H1 (cell line): ENCODE results near the gene ZNF597. TPM values are rescaled to one million over a fixed set of nuclear protein-coding genes. Genes with fewer than 3 reads are reported as not detected.

Source experiments
- CTCF ChIA-PET: fragments of 300-600 bp; sonication (Branson Sonifier 250); formaldehyde crosslinking; loops from one replicate; lab custom pipeline; 2021; ENCODE audit not compliant: partially characterized antibody; lab: Charles Lee
- POLR2A ChIA-PET: fragments of 300-600 bp; sonication (Branson Sonifier 250); formaldehyde crosslinking; loops from one replicate; lab custom pipeline; 2021; ENCODE audit warnings: inconsistent platforms; ENCODE audit not compliant: partially characterized antibody; lab: Charles Lee
- DNase-seq, 2 experiments: peaks; one replicate each; pipeline versions ENCODE4 v3.0.0 to v3.0.0-alpha.2; 2010 to 2022; ENCODE audit warnings: low spot score in 2 of 2, low read depth in 1 of 2, mixed read lengths in 1 of 2
- FAIRE-seq: peaks from 2 replicates; lab custom pipeline; 2011; peaks lifted over from hg19 to GRCh38; lab: Jason Lieb, UNC
- H2AFZ ChIP-seq: 2 replicates; pipeline ENCODE4 v1.8.1; 2012; ENCODE audit warnings: low read length, inconsistent platforms
- H2AK5ac ChIP-seq: 2 replicates; pipeline ENCODE4 v1.6.1; 2013; ENCODE audit warnings: low read depth, low read length
- H2BK120ac ChIP-seq: replicated peaks from 2 replicates; pipeline ENCODE3; 2013; ENCODE audit warnings: low read depth, low read length, inconsistent platforms
- H2BK12ac ChIP-seq: 2 replicates; pipeline ENCODE4 v1.6.1; 2013; ENCODE audit warnings: low read depth, low read length
- H2BK15ac ChIP-seq: 2 replicates; pipeline ENCODE4 v1.6.1; 2013; ENCODE audit warnings: low read length
- H2BK20ac ChIP-seq: 2 replicates; pipeline ENCODE4 v1.6.1; 2013; ENCODE audit warnings: low read length
- H2BK5ac ChIP-seq: 2 replicates; pipeline ENCODE4 v1.6.1; 2013; ENCODE audit warnings: low read depth, low read length
- H3K14ac ChIP-seq: 2 replicates; pipeline ENCODE4 v1.6.1; 2013; ENCODE audit warnings: inconsistent platforms; ENCODE audit not compliant: insufficient read length
- H3K18ac ChIP-seq: 2 replicates; pipeline ENCODE4 v1.6.1; 2013; ENCODE audit warnings: low read length; ENCODE audit errors: extremely low read depth
- H3K23ac ChIP-seq: 2 replicates; pipeline ENCODE4 v1.6.1; 2013; ENCODE audit warnings: inconsistent platforms; ENCODE audit not compliant: insufficient read length
- H3K23me2 ChIP-seq: 2 replicates; pipeline ENCODE4 v1.6.1; 2013; ENCODE audit warnings: low read depth, low read length
- H3K27ac ChIP-seq: 2 replicates; pipeline ENCODE4 v1.6.1; 2011; ENCODE audit warnings: low read depth, low read length, inconsistent platforms
- H3K27me3 ChIP-seq, 4 experiments: replicated peaks in 1 of 4; 1 replicate in 1 of 4; 2 replicates in 3 of 4; pipeline versions ENCODE4 v1.6.1 to v1.8.1; 2011 to 2013; ENCODE audit warnings: low read length in 3 of 4, mild to moderate bottlenecking in 3 of 4, inconsistent platforms in 2 of 4, mixed read lengths in 2 of 4, moderate library complexity in 1 of 4; ENCODE audit not compliant: control insufficient read depth in 3 of 4, insufficient read depth in 3 of 4; ENCODE audit errors: extremely low read depth in 1 of 4
- H3K36me3 ChIP-seq, 4 experiments: 2 replicates each; pipeline versions ENCODE4 v1.6.1 to v1.8.1; 2011 to 2013; ENCODE audit warnings: mild to moderate bottlenecking in 4 of 4, low read length in 3 of 4, moderate library complexity in 2 of 4, control low read depth in 1 of 4, inconsistent platforms in 1 of 4; ENCODE audit not compliant: insufficient read depth in 4 of 4, control insufficient read depth in 2 of 4
- H3K4ac ChIP-seq: replicated peaks from 2 replicates; pipeline ENCODE3; 2013; ENCODE audit warnings: low read length, low read depth, mixed read lengths, inconsistent platforms; ENCODE audit not compliant: insufficient read length
- H3K4me1 ChIP-seq, 4 experiments: replicated peaks in 1 of 4; 1 replicate in 1 of 4; 2 replicates in 3 of 4; pipeline versions ENCODE4 v1.6.1 to v1.8.1; 2011 to 2013; ENCODE audit warnings: low read length in 3 of 4, inconsistent platforms in 2 of 4, mixed read lengths in 1 of 4; ENCODE audit not compliant: insufficient read depth in 4 of 4, control insufficient read depth in 3 of 4
- H3K4me2 ChIP-seq, 2 experiments: 2 replicates each; pipeline versions ENCODE4 v1.6.1 to v1.8.1; 2011 to 2013; ENCODE audit warnings: low read depth in 2 of 2, low read length in 2 of 2, control low read depth in 1 of 2, inconsistent platforms in 1 of 2, mild to moderate bottlenecking in 1 of 2; ENCODE audit not compliant: insufficient read depth in 1 of 2
- H3K4me3 ChIP-seq, 4 experiments: fragments of 200-600, 300-600 bp in 1 of 4; sonication (generic), shearing (Covaris generic), sonication (Bioruptor Twin) in 1 of 4; 2 replicates each; pipeline versions ENCODE4 v1.5.1 to v1.8.1; 2011 to 2016; ENCODE audit warnings: low read length in 4 of 4, low read depth in 3 of 4, control low read depth in 2 of 4, inconsistent platforms in 2 of 4, mild to moderate bottlenecking in 2 of 4, mixed read lengths in 1 of 4, moderate library complexity in 1 of 4; ENCODE audit not compliant: insufficient read depth in 2 of 4; ENCODE audit errors: extremely low read depth in 1 of 4
- H3K56ac ChIP-seq: replicated peaks from 2 replicates; pipeline ENCODE3; 2013; ENCODE audit warnings: low read depth, mild to moderate bottlenecking, mixed read lengths, low read length, inconsistent platforms; ENCODE audit not compliant: insufficient read length
- H3K79me1 ChIP-seq: 2 replicates; pipeline ENCODE4 v1.6.1; 2013; ENCODE audit warnings: low read depth, low read length, control low read depth
- H3K79me2 ChIP-seq, 2 experiments: 2 replicates each; pipeline versions ENCODE4 v1.6.1 to v1.8.1; 2012 to 2013; ENCODE audit warnings: low read length in 2 of 2, mild to moderate bottlenecking in 2 of 2, inconsistent platforms in 1 of 2; ENCODE audit not compliant: insufficient read depth in 2 of 2, control insufficient read depth in 1 of 2
- H3K9ac ChIP-seq, 4 experiments: replicated peaks in 1 of 4; 1 replicate in 1 of 4; 2 replicates in 3 of 4; pipeline versions ENCODE4 v1.6.1 to v1.8.1; 2011 to 2013; ENCODE audit warnings: low read depth in 3 of 4, low read length in 3 of 4, control low read depth in 2 of 4, mild to moderate bottlenecking in 2 of 4, moderate library complexity in 2 of 4, inconsistent platforms in 1 of 4; ENCODE audit errors: extremely low read depth in 1 of 4
- H3K9me3 ChIP-seq, 2 experiments: 2 replicates each; pipeline versions ENCODE4 v1.6.1 to v1.8.1; 2012 to 2013; ENCODE audit warnings: mild to moderate bottlenecking in 2 of 2, moderate library complexity in 2 of 2, control low read depth in 1 of 2, inconsistent platforms in 1 of 2, low read depth in 1 of 2, low read length in 1 of 2, mixed read lengths in 1 of 2; ENCODE audit not compliant: insufficient read depth in 2 of 2
- H4K20me1 ChIP-seq, 2 experiments: replicated peaks in 1 of 2; 2 replicates each; pipeline versions ENCODE3 to v1.8.1; 2011 to 2013; ENCODE audit warnings: inconsistent platforms in 2 of 2, low read length in 2 of 2, mild to moderate bottlenecking in 1 of 2; ENCODE audit not compliant: insufficient read depth in 2 of 2, control insufficient read depth in 1 of 2
- H4K5ac ChIP-seq: 2 replicates; pipeline ENCODE4 v1.6.1; 2013; ENCODE audit warnings: low read length, low read depth, mixed read lengths, inconsistent platforms; ENCODE audit not compliant: insufficient read length
- H4K8ac ChIP-seq: 2 replicates; pipeline ENCODE4 v1.8.0; 2013; ENCODE audit warnings: mild to moderate bottlenecking, moderate library complexity, low read length, inconsistent platforms; ENCODE audit not compliant: insufficient read depth; ENCODE audit errors: extremely low read depth
- H4K91ac ChIP-seq: replicated peaks from 2 replicates; pipeline ENCODE3; 2013; ENCODE audit warnings: low read length, mixed read lengths, inconsistent platforms; ENCODE audit not compliant: insufficient read length
- ATF2 ChIP-seq: IDR thresholded peaks from 2 replicates; pipeline ENCODE4 v1.6.1; 2012; ENCODE audit warnings: low read length, inconsistent platforms
- BACH1 ChIP-seq: IDR thresholded peaks from 2 replicates; pipeline ENCODE4 v1.6.1; 2012; ENCODE audit warnings: low read length, improper control_type of control experiment
- HDAC6 ChIP-seq: IDR thresholded peaks from one replicate; pipeline ENCODE4 v1.7.1; 2012; ENCODE audit warnings: low read depth, mild to moderate bottlenecking, inconsistent platforms, low read length, moderate library complexity
- SIN3A ChIP-seq, 2 experiments: IDR thresholded peaks in 1 of 2; conservative IDR thresholded peaks in 1 of 2; 2 replicates each; pipeline ENCODE4 v1.6.1; 2011 to 2012; ENCODE audit warnings: low read length in 2 of 2, improper control_type of control experiment in 1 of 2, low read depth in 1 of 2, mild to moderate bottlenecking in 1 of 2
- SIX5 ChIP-seq: IDR thresholded peaks from 2 replicates; pipeline ENCODE4 v1.6.1; 2011; ENCODE audit warnings: mild to moderate bottlenecking, low read depth, low read length
- SP1 ChIP-seq: IDR thresholded peaks from 2 replicates; pipeline ENCODE4 v1.6.1; 2011; ENCODE audit warnings: low read depth, low read length
- TAF1 ChIP-seq: IDR thresholded peaks from 2 replicates; pipeline ENCODE4 v1.6.1; 2011; ENCODE audit warnings: mild to moderate bottlenecking, low read depth, low read length
- TAF7 ChIP-seq: optimal IDR thresholded peaks from 2 replicates; pipeline ENCODE3; 2011; ENCODE audit warnings: low read depth, mild to moderate bottlenecking, inconsistent platforms, low read length, moderate library complexity, borderline replicate concordance
- ZNF274 ChIP-seq: IDR thresholded peaks from 2 replicates; pipeline ENCODE4 v1.7.0; 2012; ENCODE audit warnings: low read length, borderline replicate concordance; ENCODE audit errors: extremely low read depth
- WGBS, 2 experiments: shearing (Covaris generic) in 1 of 2; methylation state at CpG; one replicate each; pipeline versions ENCODE4 v1.1.6 to v1.1.7; 2013 to 2015; ENCODE audit warnings: low lambda C conversion rate in 2 of 2, mixed read lengths in 2 of 2, inconsistent platforms in 1 of 2, low coverage in 1 of 2, missing lambda C conversion rate in 1 of 2; ENCODE audit not compliant: insufficient replicate concordance in 2 of 2, insufficient coverage in 1 of 2, insufficient read length in 1 of 2; ENCODE audit errors: extremely low coverage in 1 of 2, missing lambda C conversion rate in 1 of 2; 5-methylcytosine and 5-hydroxymethylcytosine counted together
- polyA plus RNA-seq, 7 experiments: library from polyadenylated mRNA; depleted of rRNA in 3 of 7; stranded (reverse) in 5 of 7; unstranded in 2 of 7; fragments of >200 nt in 5 of 7; fragments of 200-250 nt in 2 of 7; gene quantifications; 1 replicate in 5 of 7; 2 replicates in 1 of 7; 4 replicates in 1 of 7; pipeline versions ENCODE4 v1.2.1 to v1.2.3, GENCODE V29; 2011 to 2013; ENCODE audit warnings: missing spikeins in 2 of 7, mixed read lengths in 2 of 7
- total RNA-seq: library from RNA; stranded (reverse); fragmentation: NEBNext Ultra II Directional; extraction: Animal tissue kit (Norgen Biotek cat#: 25700); gene quantifications from 2 replicates; pipeline ENCODE4 v1.2.1, GENCODE V29; 2021

ZNF597 gene
- total and polyA plus RNA-seq, 2 of the 8 experiments (the other 6 are each of a cell fraction or from before 2014, with no cell fraction given): 0.68 to 2.6 TPM

GRCh38 chr16:3388325-3388724 lies 55.0 kb downstream of the ZNF597 start:
- Histone ChIP-seq H4K91ac (no peak overlapping the region), H4K5ac (no peak overlapping the region), H3K4me1 (no peaks in the 10 kb centered on the region), H3K4me2 (no peak overlapping the region), H3K4ac (no peak overlapping the region), H3K9me3 (peaks cover 25 to 32% of the 10 kb centered on the region in 2 experiments), H2BK15ac (no peak overlapping the region), H3K14ac (no peak overlapping the region), H3K36me3 (peaks cover 14 to 70% (median 44%) of the 10 kb centered on the region in 4 experiments), H3K9ac (no peak overlapping the region), H2AK5ac (no peak overlapping the region), H4K8ac (no peak overlapping the region), H3K79me2 (no peaks in the 10 kb centered on the region; a peak in 1 of 4 replicates), H2BK5ac (no peak overlapping the region), H2BK12ac (no peak overlapping the region), H3K27ac (no peak overlapping the region), H3K56ac (no peak overlapping the region), H3K4me3 (no peak overlapping the region), H4K20me1 (no peaks in the 10 kb centered on the region), H2BK120ac (no peak overlapping the region), H3K18ac (no peak overlapping the region), H2BK20ac (no peak overlapping the region), H3K23me2 (no peaks in the 10 kb centered on the region), H3K23ac (no peak overlapping the region), H2AFZ (no peak overlapping the region), H3K79me1 (no peaks in the 10 kb centered on the region), H3K27me3 (no peaks in the 10 kb centered on the region)
- CTCF ChIA-PET: no interaction called here
- no peak for FAIRE-seq
- 91% methylated on average over 6 of the region's 6 CpGs; no CpG with 5 or more reads in 1 of the 2 experiments for WGBS, 2 experiments
- POLR2A ChIA-PET: no interaction called here
- TF ChIP-seq TAF7 (no peak), ATF2 (no peak), BACH1 (no peak), SIN3A (conservative IDR thresholded peaks at IDR 0.05 in 1 of 2, IDR thresholded peaks at IDR 0.05 in 1 of 2; ENCODE audit: low read depth in 1 of 2, low read length in 2 of 2) (no peak), TAF1 (no peak), ZNF274 (no peak), HDAC6 (no peak), SIX5 (no peak), SP1 (no peak)
- no peak for DNase-seq
